ENCODE results near the gene CAMSAP1. TPM values are rescaled to one million over a fixed set of nuclear protein-coding genes. Genes with fewer than 3 reads are reported as not detected.

Gene CAMSAP1
- total RNA-seq, 4 donors from 2014 or later: 31.2 to 85.3 (median 51.6) TPM

GRCh38 chr9:135815830-135816650 lies 91.3 kb downstream of the CAMSAP1 start:
- no peaks in the 10 kb centered on the region for H3K9me3 ChIP-seq
- H3K36me3 ChIP-seq: peaks cover 48 to 100% (median 51%) of the 10 kb centered on the region in 3 donors
- DNase-seq: no peak
- H3K27ac ChIP-seq: no peak overlapping the region
- WGBS, 2 donors: 87 to 88% methylated on average over 15 to 17 of the region's 28 CpGs
- H3K4me1 ChIP-seq: no peaks in the 10 kb centered on the region
- H3K4me3 ChIP-seq: no peak overlapping the region
- TF ChIP-seq CTCF (IDR thresholded peaks at IDR 0.05): no peak
- intact Hi-C loops (cut with DNase I): no loop called here
- no peaks in the 10 kb centered on the region for H3K27me3 ChIP-seq

DNA sequence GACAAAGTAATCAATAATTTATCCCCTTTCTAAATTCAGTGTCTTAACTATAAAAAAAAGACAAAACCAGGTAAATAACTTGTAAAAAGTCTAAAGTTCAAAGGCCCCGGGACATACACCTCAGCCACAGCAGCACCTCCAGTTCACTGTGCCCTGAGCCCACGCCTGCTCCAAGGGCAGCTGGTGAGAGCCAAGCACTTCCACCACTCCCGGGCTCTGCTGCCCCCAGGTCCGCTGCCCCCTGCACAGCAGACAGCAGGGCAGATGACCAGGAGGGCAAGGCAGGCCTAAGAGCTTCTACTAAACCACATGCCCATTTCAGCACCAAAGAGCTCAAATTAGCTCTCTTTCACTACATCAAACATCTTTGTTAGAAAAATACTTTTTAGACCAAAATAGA lies 91.9 kb downstream of the CAMSAP1 start:
- H3K4me1 ChIP-seq: no peaks in the 10 kb centered on the region
- WGBS, 2 donors: 91 to 98% methylated on average over 4 of the region's 4 CpGs

DNA sequence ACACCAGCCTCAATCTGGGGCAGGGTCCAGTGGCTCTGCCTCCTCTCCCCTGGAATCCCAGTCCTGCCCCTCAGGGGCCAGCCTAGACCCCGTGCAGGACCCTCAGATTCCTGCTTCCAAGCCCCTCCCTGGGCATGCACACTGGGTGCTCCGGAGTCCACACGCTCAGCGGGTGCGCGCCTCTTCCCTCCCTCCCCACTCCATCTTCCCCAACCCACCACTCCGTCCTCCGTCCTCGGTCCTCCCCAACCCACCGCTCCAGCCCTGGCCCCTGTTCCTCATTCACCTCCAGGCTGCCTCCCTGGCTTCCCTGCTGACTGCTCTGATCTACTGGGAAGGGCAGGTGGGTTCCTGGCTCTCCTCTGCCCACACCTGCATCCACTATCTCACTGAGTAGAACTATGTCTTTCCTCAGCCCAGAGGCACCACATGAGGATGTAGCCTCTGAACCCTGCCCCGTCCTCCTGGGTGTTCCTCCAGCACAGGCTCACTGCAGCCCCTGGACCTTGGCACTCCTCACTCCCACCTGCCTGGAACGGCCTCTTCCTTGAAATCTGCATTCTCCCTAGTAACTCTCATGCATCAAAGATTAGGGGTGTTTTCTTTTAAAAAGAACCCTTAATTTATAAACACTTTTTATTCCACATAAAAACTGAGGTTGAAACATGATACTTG lies 92.8 kb downstream of the CAMSAP1 start:
- H3K27ac ChIP-seq: no peak overlapping the region
- no peak for DNase-seq
- intact Hi-C loops (cut with DNase I): no loop called here
- H3K4me3 ChIP-seq: no peak overlapping the region
- H3K36me3 ChIP-seq: peaks cover 45 to 100% (median 54%) of the 10 kb centered on the region in 3 donors
- WGBS, 2 donors: 93 to 97% methylated on average over 12 of the region's 12 CpGs
- no peaks in the 10 kb centered on the region for H3K27me3 ChIP-seq
- no peaks in the 10 kb centered on the region for H3K9me3 ChIP-seq
- H3K4me1 ChIP-seq: no peaks in the 10 kb centered on the region
- TF ChIP-seq POLR2A (IDR thresholded peaks at IDR 0.05): no peak
- TF ChIP-seq CTCF (IDR thresholded peaks at IDR 0.05): no peak

More for the DNA sequence above, 91.9 kb downstream of the CAMSAP1 start:
- Histone ChIP-seq H3K4me3 (no peak overlapping the region), H3K36me3 (peaks cover 45 to 100% (median 51%) of the 10 kb centered on the region in 3 donors), H3K27ac (no peak overlapping the region), H3K27me3 (no peaks in the 10 kb centered on the region), H3K9me3 (no peaks in the 10 kb centered on the region)
- intact Hi-C loops (cut with DNase I): no loop called here
- DNase-seq: no peak
- TF ChIP-seq POLR2A (IDR thresholded peaks at IDR 0.05) (no peak), CTCF (IDR thresholded peaks at IDR 0.05) (no peak)

- TF ChIP-seq POLR2A (IDR thresholded peaks at IDR 0.05): no peak
- TF ChIP-seq CTCF (IDR thresholded peaks at IDR 0.05): no peak
- intact Hi-C loops (cut with DNase I): no loop called here
- whole genome bisulfite sequencing, 2 donors: 82 to 84% methylated on average over 6 to 8 of the region's 14 CpGs
- no peaks in the 10 kb centered on the region for H3K27me3 ChIP-seq
- DNase-seq: no peak
- H3K9me3 ChIP-seq: no peaks in the 10 kb centered on the region
- peaks cover 40 to 100% (median 52%) of the 10 kb centered on the region in 3 donors for H3K36me3 ChIP-seq
- H3K27ac ChIP-seq: no peak overlapping the region
- H3K4me1 ChIP-seq: no peaks in the 10 kb centered on the region
- H3K4me3 ChIP-seq: no peak overlapping the region
These were observed 93.6 kb downstream of the CAMSAP1 start for GRCh38 chr9:135813671-135814290.

- Histone ChIP-seq H3K9me3 (no peaks in the 10 kb centered on the region), H3K4me3 (no peak overlapping the region), H3K4me1 (no peaks in the 10 kb centered on the region), H3K27me3 (no peaks in the 10 kb centered on the region), H3K27ac (no peak overlapping the region), H3K36me3 (peaks cover 32 to 100% (median 44%) of the 10 kb centered on the region in 3 donors)
- TF ChIP-seq CTCF (IDR thresholded peaks at IDR 0.05) (no peak), POLR2A (IDR thresholded peaks at IDR 0.05) (no peak)
- 93 to 95% methylated on average over 12 to 13 of the region's 13 CpGs for WGBS, 2 donors
- intact Hi-C loops (cut with DNase I): no loop called here
- DNase-seq: no peak
These were observed 94.4 kb downstream of the CAMSAP1 start for GRCh38 chr9:135812961-135813360.

Measured in esophagus squamous epithelium (tissue), 5 donors.